Activated T-cell treated with anti-CD3 and anti-CD28 coated beads for 48 hours (primary cell): ENCODE measurements around the gene TMED4.
"Not testable (repeated sequence)": the region's sequence is repeated elsewhere in the genome, so short reads cannot be mapped to it uniquely, and the experiment has no call there.

Experiments
- DNase-seq: peaks from one replicate; pipeline ENCODE4 v3.0.0-alpha.2; 2020; ENCODE audit warnings: low read depth

The TMED4 gene

GRCh38 chr7:44568771-44569560, 13.1 kb downstream of the TMED4 start:
- DNase-seq, result no peak

GRCh38 chr7:44567884-44568283, 14.1 kb downstream of the TMED4 start:
- no peak for DNase-seq

DNA sequence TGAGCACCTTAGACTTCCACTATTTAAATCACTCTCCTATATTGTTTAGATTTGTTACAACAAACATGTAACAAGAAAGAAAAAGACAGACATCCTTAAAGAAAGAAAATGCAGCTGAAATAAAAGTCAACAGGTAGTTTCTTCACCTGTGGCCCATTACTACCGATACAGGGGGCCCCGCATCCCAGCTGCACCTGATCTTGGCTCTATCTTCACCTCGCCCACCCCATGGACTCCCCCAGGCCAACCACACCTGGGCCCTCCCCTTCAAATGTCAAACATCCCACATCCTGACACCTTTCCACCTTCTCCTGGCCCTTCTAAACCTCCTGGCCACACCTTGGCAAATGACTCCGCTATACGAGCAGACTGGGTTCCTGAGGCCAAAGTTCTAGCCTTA, 15.4 kb downstream of the TMED4 start:
- no peak for DNase-seq

GRCh38 chr7:44565795-44566559, 16.1 kb downstream of the TMED4 start:
- no peak for DNase-seq

DNA sequence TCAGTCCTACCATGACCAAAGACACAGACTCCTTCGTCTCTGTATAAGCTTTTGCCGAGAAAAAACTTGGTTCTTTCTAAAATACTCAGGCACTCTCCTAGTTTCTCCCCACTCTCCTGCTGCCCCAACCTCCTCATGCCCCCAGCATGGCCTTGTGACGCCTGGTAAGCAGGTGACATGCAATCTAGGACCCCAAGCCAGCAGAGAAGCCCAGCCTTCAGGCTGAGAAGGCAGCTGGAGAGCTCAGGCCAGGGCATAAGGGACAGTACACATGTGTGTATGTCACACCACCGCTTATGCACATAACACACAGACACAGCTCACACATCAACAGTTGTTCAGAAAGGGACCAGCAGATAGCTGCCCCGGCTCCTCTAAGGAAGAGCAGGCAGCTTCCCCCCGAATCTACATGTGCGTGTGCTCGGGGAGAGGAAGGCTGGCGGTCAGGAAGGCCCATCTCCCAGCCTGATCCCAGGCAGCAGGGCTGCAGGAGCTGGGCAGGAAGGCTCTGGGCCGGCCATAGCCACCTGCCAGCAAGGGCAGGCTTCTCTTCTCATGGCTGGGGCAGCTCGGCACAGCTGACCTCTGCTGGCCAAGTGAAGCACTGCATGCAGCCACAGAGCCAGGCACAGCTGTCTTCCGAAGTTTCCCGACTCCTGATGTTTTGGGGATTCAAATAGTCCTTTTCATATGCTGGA, 16.8 kb downstream of the TMED4 start:
- DNase-seq, result peak; percentile 57

DNA sequence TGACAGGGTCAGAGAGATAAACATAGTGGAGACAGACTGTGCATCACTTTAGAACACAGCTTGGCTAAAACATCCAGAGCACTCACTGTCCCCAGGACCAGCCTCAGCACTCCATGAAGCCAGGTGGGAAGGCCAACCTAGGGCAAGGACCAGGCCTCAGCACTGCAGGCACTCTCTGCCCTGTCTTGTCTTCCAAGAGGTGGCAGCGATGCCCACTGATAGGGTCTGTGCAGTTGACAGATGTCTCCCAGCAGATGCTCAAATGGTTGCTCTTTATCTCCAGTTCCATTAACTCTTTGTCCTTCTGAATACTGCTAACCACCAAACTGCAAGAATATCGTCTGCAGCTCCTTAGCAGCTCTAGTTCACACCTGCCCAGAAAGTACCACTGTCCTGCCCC, 17.4 kb downstream of the TMED4 start:
- DNase-seq, result no peak

- DNase-seq, result no peak
These were observed 18.8 kb downstream of the TMED4 start for GRCh38 chr7:44563171-44563679.

- not testable (repeated sequence) for DNase-seq
These were observed 19.4 kb downstream of the TMED4 start for GRCh38 chr7:44562622-44562962.

DNA sequence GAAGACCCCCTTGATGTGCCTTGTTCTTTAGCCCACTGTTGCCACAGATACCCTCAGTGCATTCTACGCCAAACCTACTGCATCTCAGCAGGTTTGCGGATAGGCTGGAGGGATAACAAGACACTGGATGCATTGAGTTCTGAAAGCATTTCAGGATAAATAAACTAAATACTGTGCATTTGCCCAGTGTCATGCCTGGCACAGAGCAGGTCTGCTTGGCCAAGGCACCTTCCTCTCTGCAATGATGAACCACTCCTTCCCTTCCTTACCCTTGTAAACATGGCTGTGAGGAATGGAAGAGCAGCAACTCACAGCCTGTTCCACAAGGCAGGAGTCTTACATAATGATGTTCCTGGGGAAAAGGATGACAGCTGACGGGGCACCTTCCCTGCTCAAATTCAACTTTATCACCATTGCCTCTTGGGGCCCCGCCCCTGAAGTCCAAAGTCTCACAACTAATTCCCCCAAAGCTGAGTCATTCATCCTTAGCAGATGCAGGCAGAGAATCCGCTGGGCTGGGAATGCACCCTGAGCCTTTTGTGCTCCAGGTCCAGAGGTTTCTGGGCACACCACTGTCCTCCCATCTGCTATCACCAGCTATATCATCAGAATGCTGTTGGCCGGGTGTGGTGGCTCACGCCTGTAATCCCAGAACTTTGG, 19.9 kb downstream of the TMED4 start:
- no peak for DNase-seq

- no peak for DNase-seq
These were observed 20.6 kb downstream of the TMED4 start for GRCh38 chr7:44561481-44561880.

DNA sequence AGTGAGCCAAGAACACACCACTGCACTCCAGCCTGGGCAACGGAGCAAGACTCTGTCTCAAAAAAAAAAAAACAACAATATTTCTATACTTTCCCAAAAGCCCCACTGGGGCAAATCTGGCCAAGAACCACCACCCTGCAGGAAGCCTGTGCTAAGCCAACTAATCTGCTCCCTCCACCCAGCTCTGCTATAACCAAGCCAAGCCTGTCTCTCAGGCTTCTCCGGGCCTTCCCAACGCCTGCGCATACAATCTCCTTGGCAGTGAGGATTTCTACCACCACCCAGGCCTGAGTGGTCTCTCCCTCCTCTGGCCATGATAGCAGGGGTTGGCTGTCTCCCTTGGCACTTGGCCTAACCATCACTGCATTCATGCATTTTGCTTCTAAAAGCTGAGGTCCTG, 22.5 kb downstream of the TMED4 start:
- DNase-seq, result no peak

DNA sequence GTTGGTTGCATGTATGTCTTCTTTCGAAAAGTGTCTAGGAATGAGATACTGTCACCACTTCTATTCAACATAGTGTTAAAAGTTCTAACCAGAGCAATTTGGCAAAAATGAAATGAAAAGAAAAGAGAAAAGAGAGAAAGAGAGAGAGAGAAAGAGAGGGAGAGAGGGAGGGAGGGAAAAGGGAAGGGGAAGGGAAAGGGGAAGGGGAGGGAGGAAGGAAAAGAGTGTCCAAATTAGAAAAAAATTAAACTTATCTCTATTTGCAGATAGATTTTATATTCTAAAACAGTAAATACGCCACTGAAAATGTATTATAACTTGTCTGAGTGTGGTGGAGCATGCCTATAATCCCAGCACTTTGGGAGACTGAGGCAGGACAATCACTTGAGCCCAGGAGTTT, 24.5 kb downstream of the TMED4 start:
- no peak for DNase-seq

DNA sequence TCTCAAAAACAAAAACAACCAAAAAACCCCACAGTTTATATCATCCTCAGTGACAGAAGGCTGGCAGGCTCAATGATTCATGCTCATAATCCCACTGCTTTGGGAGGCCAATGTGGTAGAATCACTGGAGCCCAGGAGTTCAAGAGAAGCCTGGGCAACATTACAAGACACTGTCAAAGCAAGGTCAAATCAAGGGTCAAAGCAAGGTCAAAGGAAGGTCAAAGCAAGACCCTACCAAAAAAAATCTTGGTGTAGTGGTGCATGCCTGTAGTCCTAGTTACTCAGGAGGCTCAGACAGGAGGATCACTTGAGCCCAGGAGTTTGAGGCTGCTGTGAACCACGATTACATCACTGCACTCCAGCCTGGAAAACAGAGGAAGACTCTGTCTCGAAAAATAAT, 26.7 kb downstream of the TMED4 start:
- no peak for DNase-seq

- not testable (repeated sequence) for DNase-seq
These were observed 29.5 kb downstream of the TMED4 start for GRCh38 chr7:44552473-44553005.

DNA sequence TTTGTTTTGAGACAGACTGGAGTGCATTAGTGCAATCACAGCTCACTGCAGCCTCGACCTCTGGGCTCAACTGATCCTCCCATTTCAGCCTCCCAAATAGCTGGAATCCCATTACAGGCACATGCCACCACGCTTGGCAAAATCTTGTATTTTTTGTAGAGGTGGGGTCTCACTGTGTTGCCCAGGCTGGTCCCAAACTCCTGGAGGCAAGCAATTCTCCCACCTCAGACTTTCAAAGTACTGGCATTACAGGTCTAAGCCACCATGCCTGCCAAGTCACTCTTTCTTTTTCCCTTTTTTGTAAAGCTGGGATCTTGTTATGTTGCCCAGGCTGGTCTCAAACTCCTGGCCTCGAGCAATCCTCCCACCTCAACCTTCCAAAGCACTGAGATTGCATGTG, 32.6 kb downstream of the TMED4 start:
- no peak for DNase-seq

DNA sequence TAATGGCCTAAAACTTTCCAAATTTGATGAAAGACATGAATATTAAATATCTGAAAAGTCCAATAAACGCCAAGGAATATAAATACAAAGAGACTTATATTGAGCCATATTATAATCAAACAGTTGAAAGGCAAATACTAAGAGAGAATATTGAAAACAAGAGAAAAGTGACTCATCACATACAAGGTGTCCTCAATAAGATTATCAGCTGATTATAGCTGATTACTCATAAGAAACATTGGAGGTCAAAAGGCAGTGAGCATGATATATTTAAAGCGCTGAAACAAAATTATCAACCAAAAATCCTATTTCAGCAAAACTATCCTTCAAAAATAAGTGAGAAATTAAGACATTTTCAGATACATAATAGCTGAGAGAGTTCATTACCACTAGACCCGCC, 33.1 kb downstream of the TMED4 start:
- no peak for DNase-seq

DNA sequence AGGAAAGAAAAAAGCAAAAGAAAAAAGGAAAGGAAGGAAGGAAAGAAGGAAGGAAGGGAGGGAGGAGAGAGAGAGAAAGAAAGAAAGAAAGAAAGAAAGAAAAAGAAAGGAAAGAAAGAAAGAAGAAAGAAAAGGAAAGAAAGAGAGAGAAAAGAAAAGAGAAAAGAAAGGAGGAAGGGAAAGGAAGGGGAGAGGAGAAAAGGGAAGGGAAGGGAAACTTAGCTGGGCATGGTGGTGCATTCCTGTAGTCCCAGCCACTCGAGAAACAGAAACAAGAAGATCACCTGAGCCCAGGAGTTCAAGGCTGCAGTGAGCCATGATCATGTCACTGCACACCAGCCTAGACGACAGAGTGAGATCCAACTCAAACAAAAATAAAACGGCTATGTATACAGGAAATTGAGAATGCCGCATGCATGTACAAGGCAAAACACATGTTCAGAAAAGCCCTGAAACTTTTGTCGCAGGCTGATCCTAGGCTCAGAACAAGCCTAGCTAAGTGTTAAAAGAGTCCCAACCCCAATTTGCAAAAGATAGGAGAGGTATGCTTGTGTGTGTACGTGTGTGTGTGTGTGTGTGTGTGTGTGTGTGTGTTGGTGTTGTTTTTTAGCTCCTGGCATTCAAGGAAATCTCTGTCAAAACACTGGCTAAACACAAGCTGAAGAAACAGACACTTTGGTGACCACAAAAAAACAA, 34.3 kb downstream of the TMED4 start:
- DNase-seq, result no peak

DNA sequence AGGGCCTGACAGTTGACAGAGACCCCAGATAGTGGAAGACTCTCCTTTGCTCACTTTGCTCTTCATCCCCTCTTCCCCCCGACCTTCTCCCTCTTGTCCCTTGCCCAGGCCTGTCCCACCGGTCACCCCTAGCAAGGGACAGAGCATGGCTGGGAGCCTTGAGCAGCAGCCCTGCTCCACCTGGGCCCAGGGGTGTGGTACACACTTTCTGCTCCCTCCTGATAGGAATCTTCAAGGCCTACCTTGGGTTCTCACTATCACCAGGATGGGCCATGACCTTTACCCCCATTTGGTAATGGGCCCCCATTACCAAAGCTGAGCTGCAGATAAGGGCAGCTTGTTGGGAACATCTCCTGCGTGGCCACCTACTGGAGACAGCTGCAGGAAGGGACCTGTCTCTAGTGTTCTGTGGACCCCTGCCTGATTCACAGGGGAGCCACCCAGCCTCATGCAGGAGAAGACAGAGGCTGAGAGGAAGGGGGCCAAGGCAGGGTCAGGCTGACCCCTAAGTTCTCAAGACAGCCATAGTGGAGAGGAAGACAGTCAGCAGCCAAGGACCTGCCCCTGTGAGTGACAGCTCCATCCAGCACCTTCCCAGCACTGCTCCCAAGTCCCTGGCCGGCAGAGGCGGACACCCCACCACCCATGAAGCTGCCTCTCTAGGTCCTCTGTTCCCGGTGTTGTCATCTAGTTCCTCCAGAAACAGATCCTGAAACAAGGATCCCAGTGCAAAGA, 40.0 kb downstream of the TMED4 start:
- DNase-seq, result no peak

DNA sequence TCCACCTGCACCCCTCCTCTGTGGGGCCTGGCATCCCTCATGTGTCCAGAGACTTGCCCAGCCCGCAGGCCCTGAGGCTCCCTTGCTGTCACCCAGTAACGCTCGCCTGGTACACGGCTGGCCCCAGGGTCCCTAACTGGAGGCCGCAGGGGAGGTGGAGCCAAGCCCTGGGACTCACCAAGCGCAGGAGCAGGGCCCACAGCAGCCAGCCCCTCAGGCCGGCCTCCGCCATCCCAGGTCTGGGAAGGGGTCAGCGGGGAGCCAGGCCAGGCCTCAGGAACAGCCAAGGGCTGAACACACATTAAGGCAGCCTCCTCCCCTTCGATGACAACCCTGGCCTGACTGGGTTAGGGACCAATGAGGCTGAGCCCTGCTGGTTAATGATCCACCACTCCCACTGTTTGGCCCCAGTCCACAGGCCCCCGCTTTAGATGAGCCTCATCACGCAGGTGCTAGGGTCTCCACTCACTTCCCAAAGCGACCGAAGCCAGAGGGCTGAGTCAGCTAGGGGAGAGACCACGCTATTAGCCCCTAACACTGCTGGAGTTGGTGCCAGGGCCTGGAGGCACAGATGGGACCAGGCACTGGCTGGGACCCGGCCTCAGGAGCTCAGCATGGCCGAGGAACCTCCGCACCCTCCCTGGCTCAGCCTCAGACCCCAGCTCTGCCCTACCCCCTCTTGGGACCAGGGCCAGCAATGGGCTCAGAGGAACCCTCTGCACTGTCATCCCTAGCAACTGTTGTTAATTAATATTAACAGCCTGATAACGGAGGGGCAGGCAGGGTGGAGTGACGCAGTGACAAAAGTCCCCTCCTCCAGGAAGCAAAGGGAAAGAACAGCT, 40.8 kb downstream of the TMED4 start, which contains the start of gene NPC1L1:
Gene NPC1L1 (minus strand): TSS at position 303 of the 842 bp plus-strand sequence. CDS start 71 bp downstream, at position 232.
- no peak for DNase-seq

GRCh38 chr7:44540592-44541027, 41.4 kb downstream of the TMED4 start:
- no peak for DNase-seq
